Naive thymus-derived CD4-positive, alpha-beta T cell (primary cell): ENCODE data around the gene STMN3. TPM values are rescaled to one million over a fixed set of nuclear protein-coding genes. Genes with fewer than 3 reads are reported as not detected.

Experiments
- ATAC-seq: fragments of 150-1000 bp; cut with Tn5 transposase; 2 replicates; pipeline ENCODE4 v1.10.0; 2021; ENCODE audit warnings: mild to moderate bottlenecking, moderate library complexity
- CTCF ChIA-PET: fragments of 350-600 bp; sonication (Branson Sonifier 250); formaldehyde crosslinking; loops from one replicate; lab custom pipeline; 2021; ENCODE audit warnings: antibody characterized with exemption; lab: Charles Lee
- POLR2A ChIA-PET: fragments of 350-600 bp; sonication (Branson Sonifier 250); formaldehyde crosslinking; loops from one replicate; lab custom pipeline; 2021; ENCODE audit warnings: antibody characterized with exemption, inconsistent platforms; lab: Charles Lee
- DNase-seq, 9 donors: peaks; one replicate each; pipeline versions ENCODE4 v3.0.0 to v3.0.0-alpha.2; 2020 to 2022; ENCODE audit warnings: mixed read lengths in 1 of 9
- H3K27ac ChIP-seq: one replicate; pipeline ENCODE4 v1.7.0; 2013; ENCODE audit warnings: mild to moderate bottlenecking, low read depth, low read length, moderate library complexity
- H3K27me3 ChIP-seq, 2 donors: one replicate each; pipeline ENCODE4 v1.7.0; 2013; ENCODE audit warnings: low read length in 2 of 2, mild to moderate bottlenecking in 2 of 2, moderate library complexity in 2 of 2; ENCODE audit not compliant: control insufficient read depth in 2 of 2, insufficient read depth in 2 of 2
- H3K36me3 ChIP-seq, 3 experiments: 1 replicate in 2 of 3; 2 replicates in 1 of 3; pipeline ENCODE4 v1.7.0; 2013; ENCODE audit warnings: low read length in 3 of 3, mild to moderate bottlenecking in 3 of 3, moderate library complexity in 1 of 3; ENCODE audit not compliant: insufficient read depth in 3 of 3, control insufficient read depth in 2 of 3
- H3K4me1 ChIP-seq, 2 donors: one replicate each; pipeline ENCODE4 v1.7.0; 2013; ENCODE audit warnings: low read length in 2 of 2, mild to moderate bottlenecking in 2 of 2, moderate library complexity in 1 of 2; ENCODE audit not compliant: control insufficient read depth in 2 of 2, insufficient read depth in 2 of 2
- H3K4me3 ChIP-seq: 2 replicates; pipeline ENCODE4 v1.7.0; 2013; ENCODE audit warnings: mild to moderate bottlenecking, low read length
- H3K9me3 ChIP-seq, 3 experiments: 1 replicate in 2 of 3; 2 replicates in 1 of 3; pipeline ENCODE4 v1.7.0; 2013; ENCODE audit warnings: low read length in 3 of 3; ENCODE audit not compliant: control insufficient read depth in 2 of 3
- H3K27ac Mint-ChIP-seq, 9 donors: one replicate each; pipeline ENCODE4 v1.8.0; 2020 to 2022; ENCODE audit warnings: mixed read lengths in 9 of 9, mild to moderate bottlenecking in 8 of 9, moderate library complexity in 5 of 9, inconsistent platforms in 2 of 9
- H3K27me3 Mint-ChIP-seq, 5 donors: one replicate each; pipeline ENCODE4 v1.8.0; 2021 to 2022; ENCODE audit warnings: mixed read lengths in 5 of 5, mild to moderate bottlenecking in 1 of 5
- H3K36me3 Mint-ChIP-seq, 5 donors: one replicate each; pipeline ENCODE4 v1.8.0; 2020 to 2022; ENCODE audit warnings: mixed read lengths in 5 of 5, mild to moderate bottlenecking in 3 of 5, inconsistent platforms in 1 of 5
- H3K4me1 Mint-ChIP-seq, 7 donors: one replicate each; pipeline ENCODE4 v1.8.0; 2020 to 2022; ENCODE audit warnings: mixed read lengths in 7 of 7, mild to moderate bottlenecking in 3 of 7, inconsistent platforms in 1 of 7
- H3K4me3 Mint-ChIP-seq, 10 donors: one replicate each; pipeline ENCODE4 v1.8.0; 2020 to 2022; ENCODE audit warnings: mild to moderate bottlenecking in 10 of 10, mixed read lengths in 10 of 10, moderate library complexity in 6 of 10, inconsistent platforms in 2 of 10
- H3K9me3 Mint-ChIP-seq, 11 donors: one replicate each; pipeline ENCODE4 v1.8.0; 2020 to 2022; ENCODE audit warnings: mixed read lengths in 11 of 11, mild to moderate bottlenecking in 4 of 11, inconsistent platforms in 1 of 11, moderate library complexity in 1 of 11
- intact Hi-C, 2 donors: fragments of 100-400 bp; cut with micrococcal nuclease; formaldehyde crosslinking; loops; one replicate each; pipeline ENCODE4 v1.15.1; 2023
- polyA plus RNA-seq, 2 donors: library from polyadenylated mRNA; unstranded; fragments of 300-500 nt; fragmentation: Illumina TruSeq; gene quantifications; one replicate each; pipeline ENCODE4 v1.2.3, GENCODE V29; 2021
- total RNA-seq, 6 experiments: library from RNA in 5 of 6; stranded (reverse) in 5 of 6; gene quantifications; 1 replicate in 5 of 6; 2 replicates in 1 of 6; pipeline ENCODE4 v1.2.3 and lab custom pipeline; 2021 to 2026

STMN3 gene
- total RNA-seq (100 to 1,000 TPM in 2 of 5 experiments, 10 to 100 TPM in 3; 34.2 to 122 (median 70.3) TPM), polyA plus RNA-seq (10 to 100 TPM; 33.5 to 37.0 TPM), total RNA-seq (lab: John Stamatoyannopoulos, UW) (91.1 reads per million, percentile 83 among the genes with 10 or more reads in this experiment)

DNA sequence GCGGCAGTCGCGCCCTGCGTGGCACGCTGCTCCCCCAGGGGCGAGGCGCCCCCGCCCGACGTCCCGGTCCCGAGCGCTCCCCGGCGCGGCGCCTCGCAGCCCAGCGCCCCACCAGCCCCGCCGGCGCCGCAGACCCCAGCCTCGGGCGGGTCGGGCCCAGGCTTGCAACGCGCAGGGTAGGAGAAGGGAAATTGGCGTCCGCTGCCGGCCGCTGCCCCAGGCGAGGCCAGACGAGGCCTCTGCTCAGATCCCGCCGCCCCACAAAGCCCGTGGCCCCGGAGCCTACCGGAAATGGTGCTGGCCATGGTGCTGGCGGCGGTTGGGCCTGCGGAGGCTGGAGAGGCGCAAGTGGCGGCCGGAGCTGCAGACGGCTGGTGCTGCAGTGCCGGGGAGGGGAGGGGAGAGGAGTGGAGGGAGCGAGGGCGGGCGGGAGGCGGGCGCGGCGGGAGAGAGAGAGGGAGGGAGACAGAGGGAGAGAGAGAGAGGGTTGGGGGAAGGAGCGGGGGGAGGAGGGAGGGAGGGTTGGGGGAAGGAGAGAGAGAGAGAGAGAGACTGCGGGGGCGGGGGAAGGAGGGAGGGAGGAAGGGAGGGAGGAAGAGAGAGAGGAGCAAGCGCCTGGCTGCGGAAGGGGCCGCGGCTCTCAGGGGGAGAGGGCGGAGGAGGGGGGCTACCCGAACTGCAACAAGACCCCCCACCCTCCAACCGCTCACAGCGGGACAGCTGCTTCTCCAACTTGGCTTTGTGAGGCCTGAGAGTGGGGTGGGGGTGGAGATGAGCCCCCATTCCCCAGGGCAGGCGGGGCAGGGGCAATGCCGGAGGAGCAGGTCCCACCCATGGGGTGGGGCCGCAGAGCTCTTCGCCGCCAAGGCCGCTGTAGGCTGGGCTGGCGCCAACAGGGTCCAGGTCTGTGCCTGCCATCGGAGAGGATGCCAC is at the start of gene STMN3:
Gene STMN3 (minus strand): TSS at position 384 of the 933 bp plus-strand sequence. CDS start 79 bp downstream, at position 305.
- CTCF ChIA-PET, result no interaction called here
- intact Hi-C loops, result loop anchor here in 1 of 2 donors (1.0 to 10.0 kb wide), 6 partner anchors 11 to 1269 kb away; partner anchors contain the start of genes GMEB2 and RPS21
- peaks cover 0 to 4% (median 0%) of the 10 kb centered on the region in 11 donors for H3K9me3 Mint-ChIP-seq
- H3K36me3 Mint-ChIP-seq, result peaks cover 0 to 2% (median 0%) of the 10 kb centered on the region in 5 donors
- peaks cover 0 to 12% (median 0%) of the 10 kb centered on the region in 3 experiments for H3K36me3 ChIP-seq
- H3K27ac Mint-ChIP-seq, result peak within 1 kb of the TSS; percentile 40 to 94 (median 78)
- no peaks in the 10 kb centered on the region for H3K27me3 ChIP-seq
- peak within 1 kb of the TSS; percentile 70 for H3K4me3 ChIP-seq
- H3K4me3 Mint-ChIP-seq, result peak within 1 kb of the TSS; percentile 80 to 96 (median 90)
- DNase-seq, result peak in 8 of 9 donors; percentile 47 to 83 (median 63)
- POLR2A ChIA-PET, result interaction anchor here (0.7 to 1.3 kb wide), 6 partner anchors 11 to 115 kb away, joined by 3 to 6 read pairs (median 4); partner anchors contain the start of genes ARFRP1, GMEB2 and ZGPAT
- ATAC-seq, result peak; percentile 60
- peaks cover 0 to 18% (median 0%) of the 10 kb centered on the region in 5 donors for H3K27me3 Mint-ChIP-seq
- H3K4me1 ChIP-seq, result peaks cover 15 to 21% of the 10 kb centered on the region in 2 donors
- H3K9me3 ChIP-seq, result no peaks in the 10 kb centered on the region
- H3K27ac ChIP-seq, result peak within 1 kb of the TSS; percentile 60
- peaks cover 21 to 43% (median 31%) of the 10 kb centered on the region in 7 donors for H3K4me1 Mint-ChIP-seq

DNA sequence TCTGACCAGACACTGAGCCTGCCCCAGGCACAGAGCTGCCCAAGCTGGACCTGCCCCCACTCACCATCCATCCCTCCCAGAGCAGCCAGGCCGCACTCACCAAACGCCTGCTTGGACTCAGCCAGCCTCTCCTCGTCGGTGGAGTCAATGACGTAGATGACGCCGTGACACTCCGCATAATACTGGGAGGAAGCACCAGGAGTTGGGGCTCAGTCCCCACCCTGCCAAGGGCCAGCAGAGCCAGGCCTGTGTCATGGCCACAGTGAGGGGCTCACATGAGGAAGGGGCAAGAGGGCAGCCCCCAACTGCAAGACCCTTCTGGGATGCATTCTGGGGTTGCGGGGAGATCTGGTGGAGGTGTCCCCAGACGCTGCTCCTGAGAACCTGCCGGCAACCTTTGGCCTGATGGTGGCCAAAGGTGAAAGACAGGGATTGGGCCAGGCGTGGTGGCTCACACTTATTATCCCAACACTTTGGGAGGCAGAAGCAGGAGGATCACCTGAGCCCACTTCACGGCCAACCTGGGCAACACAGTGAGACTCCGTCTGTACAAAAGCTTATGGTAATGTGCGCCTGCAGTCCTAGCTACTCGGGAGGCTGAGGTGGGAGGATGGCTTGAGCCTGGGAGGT is 48.9 kb upstream of the STMN3 start:
- peaks cover 0 to 55% (median 22%) of the 10 kb centered on the region in 3 experiments for H3K36me3 ChIP-seq
- Mint-ChIP-seq H3K4me3 (peak overlapping the region in 1 of 10 donors; percentile 50), H3K27ac (peak overlapping the region in 2 of 9 donors; percentile 21 to 72), H3K36me3 (peaks cover 0 to 11% (median 4%) of the 10 kb centered on the region in 5 donors), H3K27me3 (no peaks in the 10 kb centered on the region), H3K4me1 (peaks cover 4 to 25% (median 15%) of the 10 kb centered on the region in 7 donors), H3K9me3 (no peaks in the 10 kb centered on the region)
- no peaks in the 10 kb centered on the region for H3K9me3 ChIP-seq
- H3K27me3 ChIP-seq, result no peaks in the 10 kb centered on the region
- peaks cover 8 to 15% of the 10 kb centered on the region in 2 donors for H3K4me1 ChIP-seq
- H3K4me3 ChIP-seq, result no peak overlapping the region
- CTCF ChIA-PET, result interaction anchor here (0.6 kb wide), 1 partner anchor 276 kb away, joined by 3 read pairs; no protein-coding TSS in a partner anchor
- no peak for ATAC-seq
- intact Hi-C loops, result no loop called here
- H3K27ac ChIP-seq, result no peak overlapping the region
- POLR2A ChIA-PET, result interaction anchor here (0.6 to 0.7 kb wide), 2 partner anchors 13 to 268 kb away, joined by 3 to 4 read pairs; no protein-coding TSS in a partner anchor
- no peak for DNase-seq

DNA sequence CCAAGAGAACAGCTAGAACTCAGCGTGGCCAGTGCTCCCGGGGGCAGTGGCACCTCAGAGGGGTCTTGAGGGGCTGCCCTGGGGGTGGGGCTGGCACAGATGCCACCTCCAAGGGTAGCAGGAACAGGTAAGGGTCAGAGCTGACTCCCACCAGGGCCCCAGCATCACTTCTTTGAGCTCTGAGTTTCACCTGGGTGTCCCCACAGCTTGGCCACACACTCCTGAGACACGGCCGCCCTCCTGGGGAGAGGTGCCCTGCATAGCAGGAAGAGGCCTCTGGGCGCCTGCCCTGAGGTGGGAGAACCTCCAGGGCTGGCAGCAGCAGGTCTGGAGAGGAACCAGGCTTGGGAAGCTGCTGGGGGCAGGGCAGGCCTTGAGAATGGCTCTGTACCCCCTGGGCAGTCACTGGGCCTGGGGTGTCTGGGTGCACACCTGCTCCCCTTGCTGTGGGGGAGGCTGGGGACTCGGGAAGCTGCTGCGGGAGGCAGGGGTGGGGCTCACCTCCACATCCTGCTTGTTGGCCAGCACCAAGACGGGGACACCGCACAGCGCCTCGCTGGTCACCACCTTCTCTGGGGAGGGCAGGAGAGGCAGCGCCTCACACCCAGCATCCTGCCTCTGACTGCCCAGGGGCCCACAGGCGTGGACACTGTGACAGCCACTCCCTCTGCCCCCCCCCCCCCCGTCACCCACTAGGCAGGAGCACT is 48.3 kb upstream of the STMN3 start:
- H3K27me3 Mint-ChIP-seq, result no peaks in the 10 kb centered on the region
- Histone ChIP-seq H3K27ac (peak overlapping the region; percentile 46), H3K36me3 (peaks cover 0 to 53% (median 21%) of the 10 kb centered on the region in 3 experiments), H3K4me3 (no peak overlapping the region), H3K4me1 (peaks cover 10 to 16% of the 10 kb centered on the region in 2 donors), H3K9me3 (no peaks in the 10 kb centered on the region), H3K27me3 (no peaks in the 10 kb centered on the region)
- intact Hi-C loops, result no loop called here
- peak overlapping the region in 1 of 10 donors; percentile 50 for H3K4me3 Mint-ChIP-seq
- H3K9me3 Mint-ChIP-seq, result no peaks in the 10 kb centered on the region
- ChIA-PET CTCF (interaction anchor here (0.6 kb wide), 1 partner anchor 276 kb away, joined by 3 read pairs; no protein-coding TSS in a partner anchor), POLR2A (interaction anchor here (0.6 to 1.3 kb wide), 4 partner anchors 13 to 210 kb away, joined by 3 to 6 read pairs (median 4); partner anchors contain the start of gene LIME1)
- ATAC-seq (no peak), DNase-seq (no peak)
- H3K36me3 Mint-ChIP-seq, result peaks cover 0 to 7% (median 3%) of the 10 kb centered on the region in 5 donors
- peak overlapping the region in 2 of 9 donors; percentile 51 to 56 for H3K27ac Mint-ChIP-seq
- H3K4me1 Mint-ChIP-seq, result peaks cover 2 to 23% (median 8%) of the 10 kb centered on the region in 7 donors

DNA sequence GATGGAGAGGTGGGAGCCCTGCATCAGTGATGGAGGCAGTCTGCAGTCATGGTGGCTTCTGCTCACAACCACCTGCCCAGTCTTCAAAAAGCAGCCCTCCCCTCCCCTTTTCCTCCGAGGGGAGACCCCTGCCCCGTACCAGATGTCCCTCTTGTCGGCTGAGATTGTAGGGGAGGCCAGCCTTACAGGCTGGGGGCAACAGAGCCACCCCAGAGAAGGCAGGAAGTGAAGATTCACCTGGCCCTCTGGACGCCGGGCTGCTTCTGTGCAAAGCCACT is 47.8 kb upstream of the STMN3 start:
- no peaks in the 10 kb centered on the region for H3K9me3 ChIP-seq
- Mint-ChIP-seq H3K9me3 (no peaks in the 10 kb centered on the region), H3K27me3 (no peaks in the 10 kb centered on the region), H3K36me3 (peaks cover 0 to 6% (median 3%) of the 10 kb centered on the region in 5 donors), H3K4me3 (peak overlapping the region in 1 of 10 donors; percentile 31), H3K27ac (peak overlapping the region in 2 of 9 donors; percentile 51 to 56), H3K4me1 (peaks cover 4 to 24% (median 9%) of the 10 kb centered on the region in 7 donors)
- no peak overlapping the region for H3K4me3 ChIP-seq
- ChIA-PET POLR2A (interaction anchor here (1.0 to 1.3 kb wide), 2 partner anchors 13 to 36 kb away, joined by 5 to 6 read pairs; partner anchors contain the start of gene LIME1), CTCF (no interaction called here)
- H3K27ac ChIP-seq, result peak overlapping the region; percentile 46
- no peak for DNase-seq
- peaks cover 0 to 48% (median 16%) of the 10 kb centered on the region in 3 experiments for H3K36me3 ChIP-seq
- H3K4me1 ChIP-seq, result peaks cover 11 to 16% of the 10 kb centered on the region in 2 donors
- no peaks in the 10 kb centered on the region for H3K27me3 ChIP-seq
- intact Hi-C loops, result no loop called here
- no peak for ATAC-seq

DNA sequence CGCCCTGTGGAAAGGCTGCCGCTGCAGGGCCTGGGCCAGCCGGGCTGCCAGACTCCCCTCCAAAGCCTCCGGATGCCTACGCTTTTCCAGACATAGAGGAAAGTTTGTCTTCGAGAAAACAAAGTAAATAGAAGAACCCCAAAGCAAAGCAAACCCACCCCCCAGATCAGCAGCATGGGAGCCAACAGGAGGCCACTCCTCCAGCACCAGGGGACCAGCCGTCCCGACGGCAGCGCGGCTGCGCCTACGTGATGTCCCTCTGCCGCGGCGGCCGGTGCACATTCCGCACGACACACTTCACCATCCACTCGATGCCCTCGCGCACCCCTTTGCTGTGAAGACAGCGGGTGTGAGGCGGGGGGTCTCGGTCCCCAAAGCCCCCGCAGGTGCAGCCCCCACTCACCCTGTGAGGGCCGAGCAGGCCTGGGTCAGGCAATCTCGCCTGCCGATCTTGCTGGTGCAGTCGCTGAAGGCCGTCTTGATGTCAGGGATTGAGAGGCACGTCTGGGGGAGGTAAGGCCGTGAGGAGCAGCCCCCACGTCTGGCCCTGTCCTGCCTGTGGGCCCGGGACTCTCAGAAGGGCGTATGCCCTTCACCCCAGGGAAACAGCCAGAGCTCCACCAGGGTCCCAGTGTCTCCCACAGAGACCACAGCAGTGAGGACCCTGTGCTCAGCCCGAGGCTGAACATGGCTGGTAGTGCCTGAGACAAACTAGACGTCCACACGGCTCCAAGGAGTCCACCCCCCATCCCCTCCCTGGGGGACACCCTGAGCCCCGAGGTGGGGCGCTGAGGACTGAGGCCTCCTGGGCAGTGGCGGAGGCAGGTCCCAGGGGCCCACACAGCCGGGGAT is 47.2 kb upstream of the STMN3 start:
- DNase-seq (no peak), ATAC-seq (no peak)
- ChIA-PET CTCF (no interaction called here), POLR2A (interaction anchor here (1.0 to 1.3 kb wide), 2 partner anchors 12 to 36 kb away, joined by 5 to 6 read pairs; partner anchors contain the start of gene LIME1)
- no peaks in the 10 kb centered on the region for H3K27me3 Mint-ChIP-seq
- Histone ChIP-seq H3K4me3 (no peak overlapping the region), H3K36me3 (peaks cover 0 to 43% (median 11%) of the 10 kb centered on the region in 3 experiments), H3K4me1 (peaks cover 12 to 20% of the 10 kb centered on the region in 2 donors), H3K9me3 (no peaks in the 10 kb centered on the region), H3K27ac (no peak overlapping the region), H3K27me3 (no peaks in the 10 kb centered on the region)
- no peak overlapping the region for H3K27ac Mint-ChIP-seq
- peaks cover 0 to 6% (median 3%) of the 10 kb centered on the region in 5 donors for H3K36me3 Mint-ChIP-seq
- no peak overlapping the region for H3K4me3 Mint-ChIP-seq
- intact Hi-C loops, result no loop called here
- no peaks in the 10 kb centered on the region for H3K9me3 Mint-ChIP-seq
- H3K4me1 Mint-ChIP-seq, result peaks cover 5 to 21% (median 10%) of the 10 kb centered on the region in 7 donors
